GOT3 (cell line): Measurements from ENCODE around the gene DAAM2.

Experiments
- DNase-seq: peaks from one replicate; lab custom pipeline; 2025; ENCODE audit warnings: mixed read lengths; lab: John Stamatoyannopoulos, UW

DAAM2 gene

GRCh38 chr6:39929733-39930461 is 137.7 kb downstream of the DAAM2 start:
- DNase-seq: no peak

DNA sequence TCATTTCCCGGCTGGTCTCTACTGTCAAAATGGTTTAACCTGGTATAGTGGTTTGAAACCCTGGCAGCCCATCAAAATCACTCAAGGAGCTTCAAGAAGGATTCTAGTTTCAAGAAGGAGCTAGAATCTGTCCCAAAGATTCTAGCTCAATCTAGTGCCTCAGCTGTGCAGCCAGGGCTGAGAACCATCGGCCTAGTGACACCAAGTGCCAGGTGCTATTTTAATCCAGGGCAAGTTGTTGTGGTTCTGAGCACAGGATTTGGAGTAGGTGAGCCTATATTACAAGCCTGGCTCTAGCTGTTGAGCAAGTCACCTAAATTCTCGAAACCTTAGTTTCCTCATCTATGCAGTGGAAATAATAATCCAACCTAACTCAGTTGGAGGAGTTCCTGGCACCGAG is 138.4 kb downstream of the DAAM2 start:
- DNase-seq: no peak

DNA sequence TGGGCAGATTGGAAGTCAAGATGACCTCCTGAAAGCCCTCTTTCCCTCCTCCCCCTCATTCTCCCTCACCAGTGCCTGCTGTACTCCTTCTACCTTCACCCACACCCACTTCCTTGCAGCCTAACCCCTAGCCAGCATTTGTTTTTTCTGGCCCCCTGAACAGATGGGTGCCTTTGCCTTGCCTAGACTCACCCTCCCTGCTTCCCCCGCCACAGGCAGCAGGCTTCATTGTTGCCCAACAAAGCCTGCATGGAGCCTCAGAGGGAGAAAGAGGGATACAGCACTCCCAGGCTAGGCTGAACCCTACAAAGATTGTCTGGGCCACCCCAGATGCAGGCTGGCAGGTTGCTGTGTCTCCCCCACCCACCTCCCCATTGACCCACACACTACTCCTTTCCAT is 139.4 kb downstream of the DAAM2 start:
- no peak for DNase-seq

DNA sequence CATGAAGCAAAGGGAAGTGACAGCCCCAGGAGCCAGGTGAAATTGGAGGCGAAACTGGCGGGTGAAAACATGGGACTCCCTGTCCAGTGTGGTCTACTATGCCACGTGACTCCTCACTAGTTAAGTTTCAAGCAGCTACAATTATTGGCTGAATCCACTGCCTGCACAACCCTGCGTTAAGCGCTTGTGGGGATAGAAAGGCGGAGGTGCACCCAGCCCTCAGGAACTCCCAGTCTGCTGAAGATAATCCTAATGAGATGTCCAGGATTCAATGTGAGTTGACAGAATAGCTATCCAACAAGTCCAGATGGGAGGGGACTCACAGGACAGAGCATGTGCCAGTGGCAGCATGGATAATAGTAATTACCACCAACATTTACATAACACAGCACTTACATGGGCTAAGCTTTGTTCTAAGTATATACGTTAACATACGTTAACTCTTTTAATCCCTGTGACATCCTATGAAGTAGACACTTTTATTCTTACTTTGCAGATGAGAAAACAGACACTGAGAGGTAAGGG is 140.3 kb downstream of the DAAM2 start:
- DNase-seq: no peak

DNA sequence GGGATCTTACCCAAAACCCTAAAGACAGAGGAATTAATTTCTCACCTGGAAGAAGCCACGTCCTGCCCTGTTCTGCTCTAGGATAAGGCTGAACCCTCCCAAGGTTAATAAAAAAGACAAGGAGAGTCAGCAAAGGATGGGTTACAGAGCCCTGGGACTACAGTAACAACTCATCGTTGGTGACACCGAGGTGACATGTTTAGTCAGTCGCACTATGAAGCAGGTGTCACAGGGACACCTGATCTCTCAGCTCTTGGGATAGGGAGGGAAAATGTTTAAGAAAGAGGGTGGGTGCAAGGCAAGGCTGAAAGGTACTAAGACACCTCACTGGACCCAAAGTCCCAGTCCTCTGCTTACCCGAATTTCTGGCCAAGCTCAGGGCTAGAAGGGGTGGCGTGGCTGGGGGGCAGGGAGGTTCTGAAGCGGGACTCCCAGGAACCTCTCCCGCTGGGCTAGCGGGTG is 141.5 kb downstream of the DAAM2 start:
- no peak for DNase-seq

GRCh38 chr6:39934131-39934757 is 142.1 kb downstream of the DAAM2 start, which contains the start of gene MOCS1:
Gene MOCS1, minus strand, starts transcription at chr6:39934462. Its CDS starts 45 bp downstream, at chr6:39934417.
- DNase-seq: no peak

GRCh38 chr6:39935241-39935640 is 143.1 kb downstream of the DAAM2 start:
- DNase-seq: no peak

DNA sequence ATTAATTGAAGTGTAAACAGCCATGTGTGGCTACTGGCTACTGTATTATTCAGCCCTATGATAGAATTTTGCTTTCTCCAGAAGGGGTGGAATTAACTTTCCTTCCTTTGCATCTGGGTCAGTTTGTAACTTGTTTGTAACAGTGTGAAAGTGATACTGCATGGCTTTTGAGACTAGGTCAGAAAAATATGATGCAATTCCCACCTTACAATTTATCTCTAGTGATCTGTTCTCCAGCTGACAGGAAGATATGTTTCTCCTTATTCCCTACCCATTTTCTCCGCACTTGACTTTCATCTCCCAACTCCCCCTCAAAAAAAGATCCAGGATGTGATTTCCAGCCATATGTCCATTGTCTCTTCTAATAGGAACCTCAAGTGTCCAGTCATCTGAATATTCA is 144.7 kb downstream of the DAAM2 start:
- DNase-seq: no peak

DNA sequence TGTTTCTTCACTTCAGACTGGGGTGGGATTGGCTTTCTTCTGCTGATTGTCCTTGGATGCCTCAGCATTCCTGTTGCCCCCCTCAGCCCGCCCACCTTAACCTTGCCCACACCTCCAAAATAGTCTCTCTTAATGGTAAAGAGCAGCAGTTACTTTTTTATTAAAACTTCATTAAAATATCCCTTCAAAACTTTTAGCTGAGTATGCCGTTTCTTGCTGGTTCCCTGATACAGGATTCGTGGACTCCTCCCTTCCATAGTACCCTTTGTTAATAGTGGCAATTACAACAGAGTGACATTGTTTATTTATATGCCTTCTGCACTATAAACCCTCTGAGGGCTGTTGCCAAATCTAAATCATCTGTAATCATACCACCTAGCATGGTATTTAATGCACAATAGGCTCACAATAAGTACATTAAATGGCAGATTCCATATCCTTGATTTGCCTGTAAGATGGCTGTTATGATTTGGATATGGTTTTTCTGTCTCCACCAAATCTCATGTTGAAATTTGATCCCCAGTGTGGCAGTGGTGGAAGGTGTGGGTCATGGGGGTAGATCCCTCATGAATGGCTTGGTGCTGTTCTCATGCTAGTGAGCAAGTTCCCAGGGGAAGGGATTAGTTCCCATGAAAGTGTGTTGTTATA is 145.6 kb downstream of the DAAM2 start:
- DNase-seq: no peak

GRCh38 chr6:39938773-39939654 is 146.8 kb downstream of the DAAM2 start:
- DNase-seq: no peak

DNA sequence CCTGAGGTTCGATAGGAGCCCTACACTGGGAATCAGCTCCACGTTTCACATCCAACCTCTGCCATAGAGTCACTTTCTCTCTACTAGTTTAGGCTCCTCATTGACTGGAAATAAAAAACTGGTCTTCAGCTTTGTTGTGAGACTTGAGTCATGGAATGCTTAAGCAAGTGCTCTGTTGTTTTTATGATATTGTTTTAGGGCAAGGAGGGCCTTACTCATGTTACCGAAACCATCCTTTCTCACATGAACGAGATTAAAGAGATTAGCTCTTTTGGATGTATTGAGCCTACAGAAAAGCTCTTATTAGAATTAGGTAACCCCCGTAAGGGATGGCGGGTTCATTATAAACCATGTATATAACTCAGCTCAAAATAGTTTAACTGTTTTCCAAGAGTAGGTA is 149.0 kb downstream of the DAAM2 start:
- no peak for DNase-seq

GRCh38 chr6:39941820-39942219 is 149.6 kb downstream of the DAAM2 start:
- no peak for DNase-seq

GRCh38 chr6:39942903-39943580 is 150.9 kb downstream of the DAAM2 start:
- no peak for DNase-seq

GRCh38 chr6:39945626-39946025 is 153.4 kb downstream of the DAAM2 start:
- DNase-seq: no peak

DNA sequence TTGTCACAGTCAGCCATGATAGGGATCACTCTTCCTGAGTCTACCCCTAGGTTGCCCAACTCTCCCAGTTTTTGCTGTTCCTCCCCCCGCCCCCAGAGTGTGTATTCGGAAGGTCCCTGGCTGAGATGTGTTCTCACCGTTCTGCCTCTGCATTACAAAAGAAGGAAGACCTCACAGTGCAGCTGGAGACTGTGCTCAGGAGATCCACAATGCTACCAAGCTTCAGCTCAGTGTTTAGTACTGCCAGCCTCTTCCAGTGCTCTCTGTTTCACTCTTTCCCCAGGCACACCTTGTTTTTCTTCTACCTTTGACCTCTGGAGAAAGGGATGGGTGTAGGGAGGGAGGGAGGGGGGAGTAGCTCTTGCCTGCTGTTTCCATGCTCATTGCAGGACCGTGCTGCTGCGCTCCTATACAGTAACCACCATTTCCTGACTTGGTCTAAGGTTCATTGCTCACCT is 155.5 kb downstream of the DAAM2 start:
- DNase-seq: no peak

DNA sequence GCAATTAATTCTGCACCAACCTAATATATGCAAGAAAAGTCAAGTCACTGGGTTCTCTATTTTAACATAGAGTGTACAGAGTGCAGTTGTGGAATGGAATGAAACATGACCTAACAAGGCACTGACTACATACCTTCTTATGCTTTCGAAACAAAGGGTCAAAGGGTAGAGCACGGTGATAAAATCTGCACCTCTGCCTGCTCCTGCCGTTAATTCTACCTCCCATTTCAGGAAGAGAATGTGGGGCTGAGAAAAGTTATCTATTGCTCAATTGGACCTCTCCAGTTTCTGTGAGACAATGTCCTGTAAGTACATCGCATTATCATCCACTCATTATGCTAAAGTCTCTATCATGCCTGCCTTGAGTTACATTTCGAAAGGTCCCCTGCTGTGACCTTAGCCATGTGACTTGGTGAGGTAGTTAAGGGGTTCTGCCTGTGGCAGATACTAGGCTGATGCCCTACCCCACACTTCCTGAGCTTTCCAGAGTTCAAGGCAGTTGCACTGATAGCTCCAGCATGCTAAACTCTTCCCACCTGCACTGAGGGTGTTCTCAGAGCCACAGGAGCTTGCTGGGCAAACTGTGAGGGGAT is 156.1 kb downstream of the DAAM2 start:
- DNase-seq: no peak

- DNase-seq: no peak
Observed at GRCh38 chr6:39950125-39950720, 158.0 kb downstream of the DAAM2 start.

- no peak for DNase-seq
Observed at GRCh38 chr6:39951191-39951590, 159.0 kb downstream of the DAAM2 start.

DNA sequence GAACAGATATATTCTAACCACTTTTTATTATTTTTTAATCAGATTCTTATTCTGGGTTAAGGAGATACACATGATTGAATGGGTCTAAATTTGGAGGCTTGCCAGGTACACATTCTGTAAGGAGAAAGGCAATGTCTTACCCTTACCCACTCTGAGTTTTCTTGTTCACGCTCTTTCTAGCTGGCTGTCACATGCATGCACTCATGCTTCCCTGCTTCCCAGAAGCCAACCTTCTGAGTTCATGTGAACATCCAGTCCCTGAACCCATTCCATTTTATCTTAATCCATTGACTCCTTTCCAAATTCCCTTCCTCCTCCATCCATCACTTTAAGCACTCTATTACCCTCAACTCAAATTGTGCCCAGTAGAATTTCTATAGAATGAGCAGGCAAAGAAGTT is 159.5 kb downstream of the DAAM2 start:
- no peak for DNase-seq

DNA sequence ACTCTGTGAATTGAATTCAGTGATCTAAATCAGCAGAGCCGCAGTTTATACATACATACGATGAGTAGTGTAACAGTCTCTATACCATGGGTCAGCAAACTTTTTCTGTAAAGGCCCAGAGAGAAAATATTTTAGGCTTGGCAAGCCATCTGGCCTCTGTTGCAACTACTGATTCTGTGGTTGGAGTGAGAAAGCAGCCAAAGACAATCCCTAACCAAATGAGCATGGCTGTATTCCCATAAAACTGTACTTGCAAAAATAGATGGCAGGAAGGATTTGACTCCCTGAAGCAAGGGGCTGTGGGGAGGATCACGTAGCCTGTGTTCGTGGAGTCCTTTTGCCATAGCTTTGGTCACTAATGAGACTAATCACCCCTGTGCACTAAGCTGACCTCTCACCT is 160.0 kb downstream of the DAAM2 start:
- no peak for DNase-seq
